GM23338 (cell line): ENCODE data around the gene CNST. TPM values are rescaled to one million over a fixed set of nuclear protein-coding genes. Genes with fewer than 3 reads are reported as not detected.

ENCODE experiments used
- ATAC-seq: fragments of 200-7000 bp; cut with Tn5 transposase; 3 replicates; pipeline ENCODE4 v1.9.1; 2020
- DNase-seq: peaks from one replicate; pipeline ENCODE4 v3.0.0-alpha.2; 2015; ENCODE audit warnings: low spot score
- H2AFZ ChIP-seq: fragments of 200-600 bp; sonication (generic); 2 replicates; pipeline ENCODE4 v1.8.0; 2016; ENCODE audit warnings: antibody characterized with exemption, mild to moderate bottlenecking, moderate library complexity
- H3F3A ChIP-seq: fragments of 200-600 bp; sonication (generic); replicated peaks from 2 replicates; pipeline ENCODE4 v1.8.0; 2017; ENCODE audit warnings: antibody characterized with exemption, mixed run types, low read depth
- H3K27ac ChIP-seq: fragments of 200-600 bp; sonication (generic); 2 replicates; pipeline ENCODE4 v1.6.1; 2016; ENCODE audit warnings: low read depth
- H3K27me3 ChIP-seq: fragments of 200-600 bp; sonication (generic); 2 replicates; pipeline ENCODE4 v1.8.0; 2016; ENCODE audit warnings: mild to moderate bottlenecking, mixed run types, moderate library complexity; ENCODE audit not compliant: insufficient read depth
- H3K36me3 ChIP-seq: fragments of 200-600 bp; sonication (generic); 2 replicates; pipeline ENCODE4 v1.8.0; 2016; ENCODE audit warnings: mild to moderate bottlenecking; ENCODE audit not compliant: insufficient read depth
- H3K4me1 ChIP-seq: fragments of 200-600 bp; sonication (generic); 2 replicates; pipeline ENCODE4 v1.8.0; 2016; ENCODE audit warnings: mild to moderate bottlenecking, moderate library complexity; ENCODE audit not compliant: insufficient read depth
- H3K4me2 ChIP-seq: fragments of 200-600 bp; sonication (generic); 2 replicates; pipeline ENCODE4 v1.7.1; 2017; ENCODE audit warnings: mixed run types
- H3K4me3 ChIP-seq: fragments of 200-600 bp; sonication (generic); 2 replicates; pipeline ENCODE4 v1.6.1; 2016; ENCODE audit warnings: mixed run types
- H3K79me2 ChIP-seq: fragments of 200-600 bp; sonication (generic); replicated peaks from 2 replicates; pipeline ENCODE4 v1.8.0; 2017; ENCODE audit warnings: mild to moderate bottlenecking; ENCODE audit not compliant: insufficient read depth
- H3K9me2 ChIP-seq: fragments of 200-600 bp; sonication (generic); 2 replicates; pipeline ENCODE4 v1.8.0; 2017; ENCODE audit not compliant: insufficient read depth
- H4K20me1 ChIP-seq: fragments of 200-600 bp; sonication (generic); replicated peaks from 2 replicates; pipeline ENCODE4 v1.8.0; 2017; ENCODE audit warnings: mild to moderate bottlenecking; ENCODE audit not compliant: insufficient read depth
- H3K27ac Mint-ChIP-seq: 2 replicates; pipeline ENCODE4 v1.8.0; 2020; ENCODE audit warnings: inconsistent platforms, mild to moderate bottlenecking, moderate library complexity, mixed read lengths
- H3K27me3 Mint-ChIP-seq: 3 replicates; pipeline ENCODE4 v1.8.0; 2022; ENCODE audit warnings: low read depth, mild to moderate bottlenecking, moderate library complexity, mixed read lengths, inconsistent platforms; ENCODE audit not compliant: insufficient read depth, poor library complexity
- H3K36me3 Mint-ChIP-seq: 3 replicates; pipeline ENCODE4 v1.8.0; 2021; ENCODE audit warnings: low read depth, mild to moderate bottlenecking, inconsistent platforms, moderate library complexity, mixed read lengths
- H3K4me1 Mint-ChIP-seq: 3 replicates; pipeline ENCODE4 v1.8.0; 2020; ENCODE audit warnings: mild to moderate bottlenecking, inconsistent platforms, mixed read lengths
- H3K4me3 Mint-ChIP-seq: 3 replicates; pipeline ENCODE4 v1.8.0; 2021; ENCODE audit warnings: moderate library complexity, mild to moderate bottlenecking, inconsistent platforms, mixed read lengths
- H3K9me3 Mint-ChIP-seq: 3 replicates; pipeline ENCODE4 v1.8.0; 2020; ENCODE audit warnings: moderate library complexity, mild to moderate bottlenecking, inconsistent platforms, mixed read lengths
- CREB1 ChIP-seq: fragments of 250-450 bp; sonication (Bioruptor Pico); IDR thresholded peaks from 2 replicates; pipeline ENCODE4 v1.5.0; 2020; ENCODE audit warnings: low read depth, mild to moderate bottlenecking, moderate library complexity
- NANOG ChIP-seq: IDR thresholded peaks from 2 replicates; pipeline ENCODE4 v1.6.1; 2016; ENCODE audit warnings: antibody characterized with exemption, borderline replicate concordance
- STAT1 ChIP-seq: IDR thresholded peaks from one replicate; pipeline ENCODE4 v1.6.1; 2016; ENCODE audit warnings: antibody characterized with exemption; ENCODE audit not compliant: unreplicated experiment
- polyA plus RNA-seq: library from polyadenylated mRNA; unstranded; fragments of >200 nt; fragmentation: Nextera tagmentation; extraction: Ambion mirVana; gene quantifications from 2 replicates; pipeline ENCODE4 v1.2.1, GENCODE V29; 2016
- total RNA-seq: library from RNA; depleted of rRNA; stranded (reverse); fragments of >200 nt; shearing (Covaris generic); gene quantifications from 2 replicates; pipeline ENCODE4 v1.2.3, GENCODE V29; 2014
- TF ChIP-seq, protein P1 (sequence below): IDR thresholded peaks from one replicate; pipeline ENCODE4 v1.6.1; 2018; ENCODE audit warnings: antibody characterized with exemption; ENCODE audit not compliant: unreplicated experiment
- TF ChIP-seq, protein P2 (sequence below): fragments of 250-450 bp; sonication (Bioruptor Pico); IDR thresholded peaks from 2 replicates; pipeline ENCODE4 v1.5.0; 2020; ENCODE audit warnings: mild to moderate bottlenecking, moderate library complexity

CNST gene
- total and polyA plus RNA-seq, 2 experiments from 2014 or later: 8.1 to 17.6 TPM

DNA sequence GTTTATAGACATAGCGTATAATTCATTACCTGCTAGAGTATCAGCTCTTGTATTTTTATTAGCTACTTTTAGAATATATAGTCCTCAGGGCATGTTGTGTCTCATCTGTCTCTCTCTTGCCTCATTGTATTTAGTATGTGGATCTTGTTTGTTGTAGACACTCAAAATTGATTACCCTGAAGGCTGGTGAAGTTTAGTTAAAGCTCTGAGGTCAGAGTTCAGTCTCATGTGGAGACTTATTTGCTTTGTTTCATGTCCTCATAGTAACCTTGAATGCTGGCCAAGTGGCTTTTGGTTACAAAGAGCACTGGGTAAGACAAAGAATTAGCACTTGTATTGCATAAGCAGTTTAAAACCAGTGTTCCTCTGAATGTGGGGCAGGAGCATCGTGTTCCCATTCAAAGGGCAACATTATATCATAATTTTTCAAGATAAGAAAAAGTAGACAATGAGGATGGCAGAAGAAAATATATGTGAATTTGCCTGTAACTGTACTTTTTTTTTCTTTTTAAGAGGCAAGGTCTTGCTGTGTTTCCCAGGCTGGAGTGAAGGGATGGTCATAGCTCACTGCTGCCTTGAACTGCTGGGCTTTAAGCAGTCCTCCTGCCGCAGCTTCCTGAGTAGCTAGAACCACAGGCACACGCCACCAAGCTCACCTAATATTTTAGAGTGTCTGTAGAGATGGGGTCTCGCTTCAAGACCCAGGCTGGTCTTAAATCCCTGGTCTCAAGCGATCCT, 17.4 kb downstream of the CNST start (continued):
- TF ChIP-seq STAT1 (no peak), CREB1 (CRISPR knock-in tag) (no peak)
- TF ChIP-seq, protein P1, sequence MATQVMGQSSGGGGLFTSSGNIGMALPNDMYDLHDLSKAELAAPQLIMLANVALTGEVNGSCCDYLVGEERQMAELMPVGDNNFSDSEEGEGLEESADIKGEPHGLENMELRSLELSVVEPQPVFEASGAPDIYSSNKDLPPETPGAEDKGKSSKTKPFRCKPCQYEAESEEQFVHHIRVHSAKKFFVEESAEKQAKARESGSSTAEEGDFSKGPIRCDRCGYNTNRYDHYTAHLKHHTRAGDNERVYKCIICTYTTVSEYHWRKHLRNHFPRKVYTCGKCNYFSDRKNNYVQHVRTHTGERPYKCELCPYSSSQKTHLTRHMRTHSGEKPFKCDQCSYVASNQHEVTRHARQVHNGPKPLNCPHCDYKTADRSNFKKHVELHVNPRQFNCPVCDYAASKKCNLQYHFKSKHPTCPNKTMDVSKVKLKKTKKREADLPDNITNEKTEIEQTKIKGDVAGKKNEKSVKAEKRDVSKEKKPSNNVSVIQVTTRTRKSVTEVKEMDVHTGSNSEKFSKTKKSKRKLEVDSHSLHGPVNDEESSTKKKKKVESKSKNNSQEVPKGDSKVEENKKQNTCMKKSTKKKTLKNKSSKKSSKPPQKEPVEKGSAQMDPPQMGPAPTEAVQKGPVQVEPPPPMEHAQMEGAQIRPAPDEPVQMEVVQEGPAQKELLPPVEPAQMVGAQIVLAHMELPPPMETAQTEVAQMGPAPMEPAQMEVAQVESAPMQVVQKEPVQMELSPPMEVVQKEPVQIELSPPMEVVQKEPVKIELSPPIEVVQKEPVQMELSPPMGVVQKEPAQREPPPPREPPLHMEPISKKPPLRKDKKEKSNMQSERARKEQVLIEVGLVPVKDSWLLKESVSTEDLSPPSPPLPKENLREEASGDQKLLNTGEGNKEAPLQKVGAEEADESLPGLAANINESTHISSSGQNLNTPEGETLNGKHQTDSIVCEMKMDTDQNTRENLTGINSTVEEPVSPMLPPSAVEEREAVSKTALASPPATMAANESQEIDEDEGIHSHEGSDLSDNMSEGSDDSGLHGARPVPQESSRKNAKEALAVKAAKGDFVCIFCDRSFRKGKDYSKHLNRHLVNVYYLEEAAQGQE: no peak

DNA sequence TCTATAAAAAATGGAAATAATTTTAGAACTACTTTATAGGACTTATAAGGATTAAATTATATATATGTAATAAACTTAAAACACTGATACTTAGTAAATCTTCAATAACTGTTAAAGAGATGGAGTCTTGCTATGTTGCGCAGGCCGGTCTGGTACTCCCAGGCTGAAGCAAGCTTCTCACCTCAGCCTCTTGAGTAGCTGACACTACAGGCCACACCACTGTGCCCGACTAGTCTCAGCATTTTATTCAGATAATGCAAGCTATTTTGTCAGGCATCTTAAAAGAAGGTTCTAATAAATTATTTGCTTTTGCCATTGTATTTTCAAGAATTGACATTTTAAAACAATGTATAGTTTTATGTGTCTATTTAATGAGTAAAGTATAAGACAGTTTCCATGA, 20.8 kb downstream of the CNST start:
- no peak for DNase-seq
- Histone ChIP-seq H4K20me1 (peaks cover 9% of the 10 kb centered on the region; the same call in 1 of the 2 replicates), H3K4me3 (no peak overlapping the region), H3F3A (no peaks in the 10 kb centered on the region), H3K27me3 (no peaks in the 10 kb centered on the region), H2AFZ (no peak overlapping the region), H3K36me3 (0 out of 2 replicates have a peak, but pooled peaks cover 3% of the 10 kb centered on the region), H3K79me2 (peaks cover 56% of the 10 kb centered on the region), H3K4me2 (no peak overlapping the region), H3K4me1 (peaks cover 4% of the 10 kb centered on the region; the same call in 1 of the 2 replicates), H3K27ac (no peak overlapping the region), H3K9me2 (no peaks in the 10 kb centered on the region)
- TF ChIP-seq, protein P2, sequence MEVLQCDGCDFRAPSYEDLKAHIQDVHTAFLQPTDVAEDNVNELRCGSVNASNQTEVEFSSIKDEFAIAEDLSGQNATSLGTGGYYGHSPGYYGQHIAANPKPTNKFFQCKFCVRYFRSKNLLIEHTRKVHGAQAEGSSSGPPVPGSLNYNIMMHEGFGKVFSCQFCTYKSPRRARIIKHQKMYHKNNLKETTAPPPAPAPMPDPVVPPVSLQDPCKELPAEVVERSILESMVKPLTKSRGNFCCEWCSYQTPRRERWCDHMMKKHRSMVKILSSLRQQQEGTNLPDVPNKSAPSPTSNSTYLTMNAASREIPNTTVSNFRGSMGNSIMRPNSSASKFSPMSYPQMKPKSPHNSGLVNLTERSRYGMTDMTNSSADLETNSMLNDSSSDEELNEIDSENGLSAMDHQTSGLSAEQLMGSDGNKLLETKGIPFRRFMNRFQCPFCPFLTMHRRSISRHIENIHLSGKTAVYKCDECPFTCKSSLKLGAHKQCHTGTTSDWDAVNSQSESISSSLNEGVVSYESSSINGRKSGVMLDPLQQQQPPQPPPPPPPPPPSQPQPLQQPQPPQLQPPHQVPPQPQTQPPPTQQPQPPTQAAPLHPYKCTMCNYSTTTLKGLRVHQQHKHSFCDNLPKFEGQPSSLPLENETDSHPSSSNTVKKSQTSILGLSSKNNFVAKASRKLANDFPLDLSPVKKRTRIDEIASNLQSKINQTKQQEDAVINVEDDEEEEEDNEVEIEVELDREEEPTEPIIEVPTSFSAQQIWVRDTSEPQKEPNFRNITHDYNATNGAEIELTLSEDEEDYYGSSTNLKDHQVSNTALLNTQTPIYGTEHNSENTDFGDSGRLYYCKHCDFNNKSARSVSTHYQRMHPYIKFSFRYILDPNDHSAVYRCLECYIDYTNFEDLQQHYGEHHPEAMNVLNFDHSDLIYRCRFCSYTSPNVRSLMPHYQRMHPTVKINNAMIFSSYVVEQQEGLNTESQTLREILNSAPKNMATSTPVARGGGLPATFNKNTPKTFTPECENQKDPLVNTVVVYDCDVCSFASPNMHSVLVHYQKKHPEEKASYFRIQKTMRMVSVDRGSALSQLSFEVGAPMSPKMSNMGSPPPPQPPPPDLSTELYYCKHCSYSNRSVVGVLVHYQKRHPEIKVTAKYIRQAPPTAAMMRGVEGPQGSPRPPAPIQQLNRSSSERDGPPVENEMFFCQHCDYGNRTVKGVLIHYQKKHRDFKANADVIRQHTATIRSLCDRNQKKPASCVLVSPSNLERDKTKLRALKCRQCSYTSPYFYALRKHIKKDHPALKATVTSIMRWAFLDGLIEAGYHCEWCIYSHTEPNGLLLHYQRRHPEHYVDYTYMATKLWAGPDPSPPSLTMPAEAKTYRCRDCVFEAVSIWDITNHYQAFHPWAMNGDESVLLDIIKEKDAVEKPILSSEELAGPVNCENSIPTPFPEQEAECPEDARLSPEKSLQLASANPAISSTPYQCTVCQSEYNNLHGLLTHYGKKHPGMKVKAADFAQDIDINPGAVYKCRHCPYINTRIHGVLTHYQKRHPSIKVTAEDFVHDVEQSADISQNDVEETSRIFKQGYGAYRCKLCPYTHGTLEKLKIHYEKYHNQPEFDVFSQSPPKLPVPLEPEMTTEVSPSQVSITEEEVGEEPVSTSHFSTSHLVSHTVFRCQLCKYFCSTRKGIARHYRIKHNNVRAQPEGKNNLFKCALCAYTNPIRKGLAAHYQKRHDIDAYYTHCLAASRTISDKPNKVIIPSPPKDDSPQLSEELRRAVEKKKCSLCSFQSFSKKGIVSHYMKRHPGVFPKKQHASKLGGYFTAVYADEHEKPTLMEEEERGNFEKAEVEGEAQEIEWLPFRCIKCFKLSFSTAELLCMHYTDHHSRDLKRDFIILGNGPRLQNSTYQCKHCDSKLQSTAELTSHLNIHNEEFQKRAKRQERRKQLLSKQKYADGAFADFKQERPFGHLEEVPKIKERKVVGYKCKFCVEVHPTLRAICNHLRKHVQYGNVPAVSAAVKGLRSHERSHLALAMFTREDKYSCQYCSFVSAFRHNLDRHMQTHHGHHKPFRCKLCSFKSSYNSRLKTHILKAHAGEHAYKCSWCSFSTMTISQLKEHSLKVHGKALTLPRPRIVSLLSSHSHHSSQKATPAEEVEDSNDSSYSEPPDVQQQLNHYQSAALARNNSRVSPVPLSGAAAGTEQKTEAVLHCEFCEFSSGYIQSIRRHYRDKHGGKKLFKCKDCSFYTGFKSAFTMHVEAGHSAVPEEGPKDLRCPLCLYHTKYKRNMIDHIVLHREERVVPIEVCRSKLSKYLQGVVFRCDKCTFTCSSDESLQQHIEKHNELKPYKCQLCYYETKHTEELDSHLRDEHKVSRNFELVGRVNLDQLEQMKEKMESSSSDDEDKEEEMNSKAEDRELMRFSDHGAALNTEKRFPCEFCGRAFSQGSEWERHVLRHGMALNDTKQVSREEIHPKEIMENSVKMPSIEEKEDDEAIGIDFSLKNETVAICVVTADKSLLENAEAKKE (CRISPR knock-in tag): no peak
- no peak for TF ChIP-seq NANOG
- H3K27me3 Mint-ChIP-seq: no peaks in the 10 kb centered on the region
- no peak overlapping the region for H3K27ac Mint-ChIP-seq
- ATAC-seq: no peak
- peaks cover 11% of the 10 kb centered on the region for H3K9me3 Mint-ChIP-seq
- H3K4me3 Mint-ChIP-seq: no peak overlapping the region
- no peaks in the 10 kb centered on the region for H3K4me1 Mint-ChIP-seq
- H3K36me3 Mint-ChIP-seq: peaks cover 17% of the 10 kb centered on the region; the same call in 2 of the 3 replicates
